Uterus (tissue), 2 donors: Measurements from ENCODE around the gene FRMD8.

Source experiments
- POLR2A ChIP-seq, 2 donors: fragments of 450-650 bp; IDR thresholded peaks; one replicate each; pipeline ENCODE4 v1.6.1; 2016; ENCODE audit warnings: antibody characterized with exemption in 2 of 2, mild to moderate bottlenecking in 1 of 2, moderate library complexity in 1 of 2
- TF ChIP-seq, protein P1 (sequence below), 4 experiments: fragments of 200-600 bp in 2 of 4; fragments of 450-650 bp in 2 of 4; sonication (generic) in 2 of 4; IDR thresholded peaks; one replicate each; pipeline ENCODE4 v1.5.1; 2016 to 2019; ENCODE audit warnings: antibody characterized with exemption in 4 of 4, mild to moderate bottlenecking in 2 of 4, moderate library complexity in 1 of 4

DNA sequence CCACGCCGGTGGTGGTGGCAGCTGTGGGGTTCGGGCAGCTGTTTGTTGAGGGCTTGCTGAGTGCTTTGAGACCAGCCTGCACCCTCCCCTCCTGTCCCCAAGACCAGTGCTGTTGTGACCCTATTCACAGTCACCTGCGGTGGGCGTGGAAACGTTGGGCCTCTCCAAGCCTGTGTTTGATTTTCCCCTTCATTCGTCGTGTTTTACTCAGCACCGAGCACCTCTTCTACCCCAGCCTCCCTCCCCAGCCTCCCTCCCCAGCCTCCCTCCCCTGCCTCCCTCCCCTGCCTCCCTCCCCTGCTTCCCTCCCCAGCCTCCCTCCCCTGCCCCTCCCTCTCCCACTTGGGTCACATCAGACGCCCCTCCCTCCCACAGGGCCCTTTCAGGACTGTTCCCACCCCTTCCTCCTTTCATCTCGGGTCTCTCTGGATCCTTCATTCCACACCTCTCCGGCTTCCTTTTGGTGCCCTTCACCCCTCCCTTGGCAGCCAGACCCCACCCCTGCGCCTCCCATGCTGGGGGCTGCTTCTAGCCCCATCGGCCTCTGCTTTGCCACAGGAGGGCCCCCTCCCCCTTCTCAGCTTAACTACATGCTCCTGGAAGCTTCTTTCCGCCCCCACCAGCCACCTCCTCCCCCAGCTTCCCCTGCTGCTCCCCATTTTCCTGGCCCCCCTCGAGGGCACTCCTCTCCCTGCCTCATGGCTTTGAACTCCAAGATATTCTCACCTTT, 14.8 kb downstream of the FRMD8 start:
- no peak for TF ChIP-seq POLR2A (IDR thresholded peaks at IDR 0.05)
- TF ChIP-seq, protein P1, sequence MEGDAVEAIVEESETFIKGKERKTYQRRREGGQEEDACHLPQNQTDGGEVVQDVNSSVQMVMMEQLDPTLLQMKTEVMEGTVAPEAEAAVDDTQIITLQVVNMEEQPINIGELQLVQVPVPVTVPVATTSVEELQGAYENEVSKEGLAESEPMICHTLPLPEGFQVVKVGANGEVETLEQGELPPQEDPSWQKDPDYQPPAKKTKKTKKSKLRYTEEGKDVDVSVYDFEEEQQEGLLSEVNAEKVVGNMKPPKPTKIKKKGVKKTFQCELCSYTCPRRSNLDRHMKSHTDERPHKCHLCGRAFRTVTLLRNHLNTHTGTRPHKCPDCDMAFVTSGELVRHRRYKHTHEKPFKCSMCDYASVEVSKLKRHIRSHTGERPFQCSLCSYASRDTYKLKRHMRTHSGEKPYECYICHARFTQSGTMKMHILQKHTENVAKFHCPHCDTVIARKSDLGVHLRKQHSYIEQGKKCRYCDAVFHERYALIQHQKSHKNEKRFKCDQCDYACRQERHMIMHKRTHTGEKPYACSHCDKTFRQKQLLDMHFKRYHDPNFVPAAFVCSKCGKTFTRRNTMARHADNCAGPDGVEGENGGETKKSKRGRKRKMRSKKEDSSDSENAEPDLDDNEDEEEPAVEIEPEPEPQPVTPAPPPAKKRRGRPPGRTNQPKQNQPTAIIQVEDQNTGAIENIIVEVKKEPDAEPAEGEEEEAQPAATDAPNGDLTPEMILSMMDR (IDR thresholded peaks at IDR 0.05) = no peak
